A549 treated with AZD9567 at 1 μM for 4 hours (cell line): ENCODE results near the gene DHX9. TPM values are rescaled to one million over a fixed set of nuclear protein-coding genes. Genes with fewer than 3 reads are reported as not detected.

Experiments
- total RNA-seq: library from RNA; stranded (reverse); fragments of 200-300 nt; extraction: Qiagen RNA extraction; gene quantifications from 5 replicates; pipeline ENCODE4 v1.2.3, GENCODE V29; 2022; ENCODE audit not compliant: insufficient read depth

Gene DHX9
- 159 to 202 TPM (median 169 TPM) in 5 replicates for total RNA-seq

DNA sequence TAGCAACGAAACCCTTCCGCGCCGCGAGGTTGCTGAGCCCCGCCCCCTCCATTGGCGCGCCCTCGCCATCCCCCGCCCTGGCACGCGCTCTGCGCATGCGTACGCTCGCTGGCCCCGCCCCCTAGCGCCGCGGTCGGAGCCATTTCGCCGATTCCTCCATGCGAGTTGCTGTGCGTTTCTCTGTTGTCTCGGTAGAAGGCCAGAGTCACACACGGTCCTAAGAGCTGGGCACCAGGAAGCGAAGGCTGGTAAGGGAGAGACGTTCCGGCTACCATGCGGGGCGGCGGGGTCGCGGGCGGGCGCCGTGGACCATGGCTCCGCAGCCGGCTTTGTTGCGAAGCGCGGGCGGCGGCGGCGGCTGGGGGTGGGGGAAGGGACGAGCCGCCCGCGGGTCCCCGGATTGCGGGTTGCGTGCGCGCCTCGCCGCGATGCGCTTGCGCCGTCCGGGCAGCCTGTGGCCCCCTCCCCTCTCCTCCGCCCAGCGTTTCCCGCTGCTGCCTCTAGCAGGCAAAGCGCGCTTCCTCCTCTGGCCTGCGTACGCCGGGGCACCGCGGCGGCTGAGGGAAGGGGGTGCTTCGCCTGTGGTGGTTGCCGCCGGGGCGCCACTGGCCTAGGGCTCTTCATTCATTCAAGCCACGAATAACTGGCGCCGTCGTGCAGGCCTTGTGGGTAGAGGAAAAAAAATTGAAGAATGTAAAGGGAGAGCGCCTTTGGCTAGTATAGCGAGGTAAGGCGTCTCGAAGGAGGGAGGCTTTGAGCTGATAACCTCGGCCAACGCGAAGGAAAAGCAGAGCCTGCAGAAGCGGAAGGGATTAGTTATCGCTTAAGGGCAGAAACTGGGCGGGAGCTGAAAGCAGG lies at the start of gene DHX9:
DHX9 (plus strand) TSS at position 139 of the 858 bp plus-strand sequence. CDS start 3,220 bp downstream, outside the sequence.

Other genes starting within 250 kb of the DHX9 start
- gene RGS16, start 235.0 kb upstream of the DHX9 start, total RNA-seq = 0.34 to 0.40 TPM (median 0.37 TPM) in 4 of 5 replicates, not detected in the other
- not detected in 5 replicates for gene RGS8, start 154.8 kb upstream of the DHX9 start, total RNA-seq
- gene NPL, start 49.6 kb upstream of the DHX9 start, total RNA-seq = 0.51 to 0.96 TPM (median 0.73 TPM) in 5 replicates
- gene SHCBP1L, start 113.8 kb downstream of the DHX9 start, total RNA-seq = not detected in 5 replicates
- 81.9 to 104 TPM (median 101 TPM) in 5 replicates for gene LAMC1, start 184.1 kb downstream of the DHX9 start, total RNA-seq